Suprapubic skin (tissue), 4 donors: ENCODE measurements around the gene FBXO17. TPM values are rescaled to one million over a fixed set of nuclear protein-coding genes. Genes with fewer than 3 reads are reported as not detected.

Source experiments
- DNase-seq, 2 donors: peaks; one replicate each; pipeline ENCODE4 v3.0.0-alpha.2; 2019; ENCODE audit warnings: low spot score in 2 of 2
- H3K27ac ChIP-seq: fragments of 200-600 bp; sonication (generic); one replicate; pipeline ENCODE4 v1.5.1; 2019
- H3K27me3 ChIP-seq: fragments of 200-600 bp; sonication (generic); one replicate; pipeline ENCODE4 v1.5.1; 2019
- H3K36me3 ChIP-seq: fragments of 200-600 bp; sonication (generic); one replicate; pipeline ENCODE4 v1.5.1; 2019
- H3K4me1 ChIP-seq: fragments of 200-600 bp; sonication (generic); one replicate; pipeline ENCODE4 v1.5.1; 2019
- H3K4me3 ChIP-seq: fragments of 200-600 bp; sonication (generic); one replicate; pipeline ENCODE4 v1.5.1; 2019; ENCODE audit warnings: mild to moderate bottlenecking
- H3K9me3 ChIP-seq: fragments of 200-600 bp; sonication (generic); one replicate; pipeline ENCODE4 v1.5.1; 2019
- CTCF ChIP-seq, 2 donors: fragments of 200-600 bp in 1 of 2; fragments of 450-650 bp in 1 of 2; sonication (generic) in 1 of 2; IDR thresholded peaks; one replicate each; pipeline ENCODE4 v1.5.1; 2016 to 2019; ENCODE audit warnings: antibody characterized with exemption in 2 of 2, mild to moderate bottlenecking in 1 of 2, moderate library complexity in 1 of 2
- EP300 ChIP-seq: sonication (generic); formaldehyde crosslinking; IDR thresholded peaks from one replicate; pipeline ENCODE4 v1.6.1; 2017; ENCODE audit warnings: antibody characterized with exemption
- POLR2A ChIP-seq, 2 donors: fragments of 450-650 bp; IDR thresholded peaks; one replicate each; pipeline ENCODE4 v1.6.1; 2017; ENCODE audit warnings: antibody characterized with exemption in 2 of 2, mild to moderate bottlenecking in 2 of 2, moderate library complexity in 2 of 2
- POLR2AphosphoS5 ChIP-seq, 3 donors: sonication (generic); formaldehyde crosslinking; IDR thresholded peaks; one replicate each; pipeline ENCODE4 v1.6.1; 2017; ENCODE audit warnings: antibody characterized with exemption in 3 of 3
- WGBS: methylation state at CpG from one replicate; pipeline ENCODE4 v1.1.5; 2018; 5-methylcytosine and 5-hydroxymethylcytosine counted together
- total RNA-seq, 4 donors: library from RNA; depleted of rRNA; stranded (reverse); fragments of >200 nt; gene quantifications; one replicate each; pipeline ENCODE4 v1.1.0, GENCODE V29; 2016

FBXO17 gene
- total RNA-seq, 4 donors from 2014 or later, result 11.3 to 35.1 (median 20.4) TPM

DNA sequence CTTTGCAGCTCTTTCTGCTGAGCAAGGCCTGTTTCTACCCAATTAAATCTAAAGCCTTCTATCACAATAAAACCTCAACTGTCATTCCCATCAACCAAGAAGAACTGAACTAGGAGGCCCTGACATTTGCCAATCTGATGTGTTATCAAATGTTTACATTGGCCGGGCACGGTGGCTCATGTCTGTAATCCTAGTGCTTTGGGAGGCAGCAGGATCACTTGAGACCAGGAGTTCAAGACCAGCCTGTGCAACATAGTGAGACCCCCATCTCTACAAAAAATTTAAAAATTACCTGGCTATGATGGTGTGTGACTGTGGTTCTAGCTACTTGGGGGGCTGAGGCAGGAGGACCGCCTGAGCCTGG is 2.8 kb upstream of the FBXO17 start:
- DNase-seq, result no peak
- WGBS, result 70% methylated on average over 2 of the region's 3 CpGs
- Histone ChIP-seq H3K27ac (no peak overlapping the region), H3K9me3 (no peaks in the 10 kb centered on the region), H3K36me3 (no peaks in the 10 kb centered on the region), H3K27me3 (peaks cover 8% of the 10 kb centered on the region), H3K4me1 (peaks cover 30% of the 10 kb centered on the region), H3K4me3 (no peak overlapping the region)
- no peak for TF ChIP-seq POLR2A (IDR thresholded peaks at IDR 0.05)
- TF ChIP-seq POLR2AphosphoS5 (IDR thresholded peaks at IDR 0.05), result no peak
- TF ChIP-seq EP300, result no peak
- TF ChIP-seq CTCF (IDR thresholded peaks at IDR 0.05), result no peak

DNA sequence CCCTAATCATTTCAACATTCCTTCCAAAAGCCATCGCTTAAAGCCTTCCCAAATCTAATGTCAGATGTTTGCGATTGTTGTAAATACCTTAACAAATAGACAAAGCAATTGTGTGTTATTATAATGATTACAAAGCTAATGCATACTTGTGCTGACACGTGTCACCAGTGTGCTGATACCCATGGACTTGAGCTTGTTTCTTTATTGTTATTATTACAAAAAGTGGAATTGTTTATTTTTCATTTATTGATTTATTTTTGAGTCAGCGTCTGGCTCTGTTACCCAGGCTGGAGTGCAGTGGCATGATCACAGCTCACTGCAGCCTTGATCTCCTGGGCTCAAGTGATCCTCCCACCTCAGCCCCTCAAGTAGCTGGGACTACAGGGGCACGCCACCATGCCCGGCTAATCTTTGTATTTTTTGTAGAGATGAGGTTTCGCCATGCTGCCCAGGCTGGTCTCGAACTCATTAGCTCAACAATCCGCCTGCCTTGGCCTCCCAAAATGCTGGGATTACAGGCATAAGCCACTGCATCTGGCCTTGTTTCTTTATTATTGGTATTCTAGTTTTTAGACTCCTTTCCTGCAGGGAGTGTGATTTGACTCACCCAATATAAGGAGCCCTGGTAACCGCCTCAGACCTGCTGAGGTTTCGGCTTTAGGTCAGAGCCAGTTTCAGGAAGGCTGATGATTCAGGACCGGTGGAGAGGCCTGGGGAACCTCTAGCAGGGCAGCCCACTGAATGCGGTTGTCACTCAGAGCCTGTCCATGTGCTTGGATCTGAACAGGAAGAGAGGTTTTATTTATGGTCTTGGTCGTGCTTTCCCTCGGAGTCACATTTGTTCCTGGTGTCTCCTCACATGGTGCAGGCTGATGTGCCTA is 2.1 kb upstream of the FBXO17 start:
- peaks cover 8% of the 10 kb centered on the region for H3K27me3 ChIP-seq
- no peak overlapping the region for H3K27ac ChIP-seq
- peaks cover 32% of the 10 kb centered on the region for H3K4me1 ChIP-seq
- WGBS, result 82% methylated on average over 15 of the region's 15 CpGs
- H3K9me3 ChIP-seq, result no peaks in the 10 kb centered on the region
- no peak overlapping the region for H3K4me3 ChIP-seq
- H3K36me3 ChIP-seq, result no peaks in the 10 kb centered on the region
- DNase-seq, result no peak
- TF ChIP-seq POLR2AphosphoS5 (IDR thresholded peaks at IDR 0.05) (no peak), CTCF (IDR thresholded peaks at IDR 0.05) (no peak), POLR2A (IDR thresholded peaks at IDR 0.05) (no peak), EP300 (no peak)

GRCh38 chr19:38975861-38976271 is 324 bp upstream of the FBXO17 start:
- DNase-seq, result peak in 1 of 2 donors; percentile 69
- 3% methylated on average over 12 of the region's 22 CpGs for WGBS

GRCh38 chr19:38974624-38975213 is 823 bp downstream of the FBXO17 start:
- Histone ChIP-seq H3K27ac (peak overlapping the region; percentile 91), H3K4me1 (peaks cover 32% of the 10 kb centered on the region), H3K9me3 (no peaks in the 10 kb centered on the region), H3K4me3 (peak overlapping the region; percentile 70), H3K27me3 (peaks cover 8% of the 10 kb centered on the region), H3K36me3 (no peaks in the 10 kb centered on the region)
- DNase-seq, result no peak
- WGBS, result 23% methylated on average over 19 of the region's 19 CpGs
- no peak for TF ChIP-seq EP300
- no peak for TF ChIP-seq POLR2A (IDR thresholded peaks at IDR 0.05)
- no peak for TF ChIP-seq POLR2AphosphoS5 (IDR thresholded peaks at IDR 0.05)
- no peak for TF ChIP-seq CTCF (IDR thresholded peaks at IDR 0.05)

More at GRCh38 chr19:38975861-38976271, 324 bp upstream of the FBXO17 start:
- H3K4me3 ChIP-seq, result peak overlapping the region; percentile 70
- no peaks in the 10 kb centered on the region for H3K9me3 ChIP-seq
- peak overlapping the region; percentile 91 for H3K27ac ChIP-seq
- peaks cover 8% of the 10 kb centered on the region for H3K27me3 ChIP-seq
- H3K36me3 ChIP-seq, result no peaks in the 10 kb centered on the region
- TF ChIP-seq EP300 (no peak), POLR2A (IDR thresholded peaks at IDR 0.05) (no peak), POLR2AphosphoS5 (IDR thresholded peaks at IDR 0.05) (no peak), CTCF (IDR thresholded peaks at IDR 0.05) (no peak)
- peaks cover 32% of the 10 kb centered on the region for H3K4me1 ChIP-seq

- Histone ChIP-seq H3K27me3 (peaks cover 8% of the 10 kb centered on the region), H3K36me3 (no peaks in the 10 kb centered on the region), H3K9me3 (no peaks in the 10 kb centered on the region), H3K4me1 (peaks cover 30% of the 10 kb centered on the region), H3K4me3 (no peak overlapping the region), H3K27ac (no peak overlapping the region)
- TF ChIP-seq POLR2A (IDR thresholded peaks at IDR 0.05), result no peak
- TF ChIP-seq POLR2AphosphoS5 (IDR thresholded peaks at IDR 0.05), result no peak
- no peak for TF ChIP-seq CTCF (IDR thresholded peaks at IDR 0.05)
- TF ChIP-seq EP300, result no peak
- DNase-seq, result no peak
- 100% methylated on average over 2 of the region's 2 CpGs for WGBS
Observed at GRCh38 chr19:38971672-38972071, 3.9 kb downstream of the FBXO17 start.
